ENCODE results near the gene DOCK1.

DOCK1 gene

DNA sequence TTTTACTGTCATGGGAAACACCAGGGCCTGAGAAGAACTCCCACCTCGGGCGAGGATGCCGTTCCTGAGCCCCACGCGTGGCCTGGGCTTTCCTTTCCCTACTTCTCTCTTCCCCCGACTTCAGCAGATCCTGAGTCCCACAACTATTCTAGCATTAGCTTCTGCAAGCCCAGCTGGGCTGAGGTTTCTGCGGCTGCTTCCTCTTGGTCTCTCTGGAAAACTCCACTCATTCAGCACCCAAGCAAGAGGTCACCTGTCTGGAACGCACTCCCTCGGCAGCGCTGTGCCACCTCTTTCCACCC lies 761 bp upstream of the DOCK1 start:
- Histone ChIP-seq H3K9ac (ENCODE audit: low read depth, low read length) (peak overlapping the region; percentile 90), H3K4me1 (ENCODE audit: control insufficient read depth, insufficient read depth, low read length) (peaks cover 31% of the 10 kb centered on the region)

DNA sequence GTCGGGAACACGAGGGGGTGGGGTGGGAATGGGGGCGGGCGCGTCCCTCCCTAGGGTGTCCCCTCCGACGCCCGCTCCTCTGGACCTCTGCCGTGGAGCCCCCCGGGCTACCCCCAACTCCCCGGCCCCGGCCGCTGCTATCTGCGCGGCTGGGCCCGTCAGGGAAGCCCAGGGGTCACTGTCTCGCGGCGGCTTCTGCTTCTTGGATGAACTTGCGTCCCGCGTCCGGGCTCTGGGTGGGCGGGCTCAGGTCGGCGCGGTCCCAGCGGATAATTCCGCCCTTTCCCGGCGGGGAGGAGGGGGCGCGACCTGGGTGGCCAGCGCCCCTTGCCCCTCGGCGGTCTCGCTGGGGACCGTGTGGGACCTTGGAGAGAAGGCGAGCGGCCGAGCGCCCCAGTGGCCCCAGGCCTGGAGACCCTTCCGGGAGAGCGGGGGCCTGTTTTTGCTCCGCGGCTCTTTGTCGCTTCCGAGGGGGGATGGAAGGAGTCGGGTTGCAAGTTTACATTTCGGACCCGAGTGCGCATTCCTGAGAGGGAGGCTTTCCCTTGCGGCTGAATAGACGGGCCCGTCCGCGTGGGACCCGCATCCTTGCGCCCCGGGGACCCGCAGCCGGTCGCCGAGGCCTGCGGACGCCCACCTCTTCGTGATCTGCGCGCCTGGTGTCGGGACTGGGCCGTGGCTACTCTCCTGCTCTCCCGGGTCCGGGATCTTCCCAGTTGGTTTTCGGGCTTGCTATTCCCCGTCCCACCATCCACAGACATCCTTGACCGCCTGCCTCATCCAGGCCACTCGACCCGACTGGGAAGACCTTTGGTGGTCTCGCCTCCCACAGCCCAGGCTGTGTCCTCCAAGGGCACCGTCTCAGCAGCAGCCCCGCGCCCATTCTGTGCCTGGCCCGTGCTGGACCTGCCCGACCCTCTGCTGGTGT lies 812 bp downstream of the DOCK1 start:
- H3K27me3 ChIP-seq (ENCODE audit: control insufficient read depth, insufficient read depth, low read length): no peaks in the 10 kb centered on the region
- H3K4me2 ChIP-seq (ENCODE audit: low read length): peak overlapping the region; percentile 84
- H3K4me3 ChIP-seq (ENCODE audit: low read length): peak overlapping the region; percentile 93
- H3K36me3 ChIP-seq (ENCODE audit: insufficient read depth, low read length): peaks cover 4% of the 10 kb centered on the region
- H3K9ac ChIP-seq (ENCODE audit: low read depth, low read length): peak overlapping the region; percentile 90
- no peaks in the 10 kb centered on the region for H3K9me3 ChIP-seq (replicated peaks; ENCODE audit: low read length)
- H3K4me1 ChIP-seq (ENCODE audit: control insufficient read depth, insufficient read depth, low read length): peaks cover 31% of the 10 kb centered on the region

More for the DNA sequence above, 761 bp upstream of the DOCK1 start:
- Histone ChIP-seq H3K27me3 (ENCODE audit: control insufficient read depth, insufficient read depth, low read length) (no peaks in the 10 kb centered on the region), H3K4me3 (ENCODE audit: low read length) (peak overlapping the region; percentile 93), H3K4me2 (ENCODE audit: low read length) (peak overlapping the region; percentile 84), H3K9me3 (replicated peaks; ENCODE audit: low read length) (no peaks in the 10 kb centered on the region), H3K36me3 (ENCODE audit: insufficient read depth, low read length) (peaks cover 4% of the 10 kb centered on the region)

DNA sequence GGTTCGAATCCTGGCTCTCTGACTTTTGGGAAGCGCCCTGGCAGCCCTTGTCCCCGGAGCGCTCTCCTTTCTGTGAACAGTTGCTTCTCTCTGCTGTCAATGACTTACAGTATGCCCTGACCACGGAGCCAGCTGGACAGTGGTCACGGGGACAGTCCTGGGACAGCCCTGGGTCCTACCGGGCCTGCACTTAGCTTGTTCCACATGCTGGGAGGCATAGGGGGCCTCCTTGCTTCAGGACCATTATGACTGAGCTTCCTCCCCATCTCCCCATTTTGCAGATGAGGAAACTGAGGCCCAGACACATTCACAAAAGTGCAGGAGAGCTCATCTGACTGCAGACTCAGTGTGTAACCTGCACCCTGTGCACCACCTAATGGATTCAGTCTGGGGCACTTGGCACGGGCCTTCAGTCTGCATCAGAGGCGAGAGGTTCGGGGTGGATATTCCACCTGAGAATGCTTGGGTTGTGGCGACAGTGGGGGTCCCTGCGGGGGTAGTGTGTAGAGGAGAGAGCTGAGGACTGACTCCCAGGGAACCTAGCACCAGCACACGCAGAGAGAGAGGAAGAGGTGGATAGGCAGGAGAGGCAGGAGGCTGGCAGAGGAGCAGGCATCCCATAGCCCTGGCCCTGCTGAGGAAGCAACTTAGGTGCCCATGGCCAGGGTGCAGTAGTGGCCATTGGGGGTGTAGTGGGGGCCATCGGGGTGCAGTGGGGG lies 1.6 kb downstream of the DOCK1 start:
- H3K27me3 ChIP-seq (ENCODE audit: control insufficient read depth, insufficient read depth, low read length): no peaks in the 10 kb centered on the region
- peak overlapping the region; percentile 84 for H3K4me2 ChIP-seq (ENCODE audit: low read length)
- H3K9ac ChIP-seq (ENCODE audit: low read depth, low read length): peak overlapping the region; percentile 90
- H3K4me1 ChIP-seq (ENCODE audit: control insufficient read depth, insufficient read depth, low read length): peaks cover 28% of the 10 kb centered on the region
- peaks cover 10% of the 10 kb centered on the region for H3K36me3 ChIP-seq (ENCODE audit: insufficient read depth, low read length)
- H3K4me3 ChIP-seq (ENCODE audit: low read length): peak overlapping the region; percentile 93
- no peaks in the 10 kb centered on the region for H3K9me3 ChIP-seq (replicated peaks; ENCODE audit: low read length)

DNA sequence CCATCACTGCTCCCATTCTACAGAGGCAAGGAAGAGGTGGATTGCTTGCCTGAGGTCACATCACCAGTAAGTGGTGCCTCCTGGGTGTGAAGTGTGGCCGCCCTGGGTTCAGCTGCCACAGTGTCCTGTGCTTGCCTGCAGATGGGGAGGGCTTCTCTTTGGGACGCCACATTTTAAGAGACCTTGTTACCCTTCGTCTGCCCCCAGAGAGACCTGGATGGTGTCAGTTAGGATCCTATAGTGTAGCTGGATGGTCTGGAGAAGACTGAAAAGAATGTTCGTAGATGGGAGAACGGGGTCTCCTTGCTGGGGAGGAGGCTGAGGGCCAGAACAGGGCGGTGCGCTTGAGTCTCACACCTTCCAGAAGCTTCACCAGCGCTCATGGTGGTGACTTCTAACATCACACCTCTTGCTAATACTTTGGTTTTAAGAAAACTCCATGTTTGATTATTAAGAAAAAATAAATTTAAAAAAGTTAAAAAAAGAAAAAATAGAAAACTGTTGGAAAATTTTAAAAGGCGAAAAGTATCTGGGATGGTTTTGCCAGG lies 2.3 kb downstream of the DOCK1 start:
- Histone ChIP-seq H3K9ac (ENCODE audit: low read depth, low read length) (no peak overlapping the region), H3K4me3 (ENCODE audit: low read length) (no peak overlapping the region), H3K36me3 (ENCODE audit: insufficient read depth, low read length) (peaks cover 10% of the 10 kb centered on the region), H3K4me2 (ENCODE audit: low read length) (no peak overlapping the region), H3K9me3 (replicated peaks; ENCODE audit: low read length) (no peaks in the 10 kb centered on the region), H3K4me1 (ENCODE audit: control insufficient read depth, insufficient read depth, low read length) (peaks cover 22% of the 10 kb centered on the region), H3K27me3 (ENCODE audit: control insufficient read depth, insufficient read depth, low read length) (no peaks in the 10 kb centered on the region)

DNA sequence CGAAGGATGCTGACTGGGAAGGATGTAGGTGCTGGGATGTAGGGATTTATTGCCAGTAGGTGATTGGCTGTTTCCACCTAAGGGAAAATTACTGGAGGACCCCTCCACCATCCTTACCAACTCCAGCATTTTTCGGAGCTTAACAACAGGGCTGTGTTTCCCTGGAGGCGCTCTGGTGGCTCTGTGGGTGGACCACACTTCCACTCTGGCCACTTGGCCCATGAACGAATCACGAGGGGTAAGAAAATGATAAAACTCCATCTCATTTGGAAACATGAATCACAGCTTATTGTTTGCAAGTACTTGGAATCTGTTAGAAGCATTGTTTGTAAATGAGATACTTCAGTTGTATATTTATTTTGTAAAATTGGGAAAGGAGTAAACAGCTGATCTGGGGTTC lies 3.0 kb downstream of the DOCK1 start:
- H3K36me3 ChIP-seq (ENCODE audit: insufficient read depth, low read length): peaks cover 10% of the 10 kb centered on the region
- peaks cover 20% of the 10 kb centered on the region for H3K4me1 ChIP-seq (ENCODE audit: control insufficient read depth, insufficient read depth, low read length)
- no peak overlapping the region for H3K9ac ChIP-seq (ENCODE audit: low read depth, low read length)
- H3K4me3 ChIP-seq (ENCODE audit: low read length): no peak overlapping the region
- no peaks in the 10 kb centered on the region for H3K27me3 ChIP-seq (ENCODE audit: control insufficient read depth, insufficient read depth, low read length)
- H3K4me2 ChIP-seq (ENCODE audit: low read length): peak overlapping the region; percentile 14
- no peaks in the 10 kb centered on the region for H3K9me3 ChIP-seq (replicated peaks; ENCODE audit: low read length)

DNA sequence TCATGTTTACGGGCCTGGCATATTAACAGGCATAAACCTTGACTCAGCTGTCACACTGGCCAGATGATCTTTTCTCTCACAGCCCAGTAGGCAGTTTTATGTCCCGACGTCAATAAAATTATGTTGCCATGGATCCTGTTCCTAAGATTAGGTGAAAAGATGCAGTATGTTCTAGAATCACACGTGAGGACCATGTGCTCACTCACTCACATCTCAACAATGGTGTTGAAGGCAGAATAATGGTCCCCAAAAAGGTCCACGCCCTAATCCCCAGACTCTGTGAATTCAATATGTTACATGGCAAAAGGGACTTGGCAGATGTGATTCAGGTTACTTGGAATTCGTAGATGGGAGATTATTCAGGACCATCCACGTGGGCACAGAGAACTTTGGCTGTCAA lies 3.5 kb downstream of the DOCK1 start:
- no peaks in the 10 kb centered on the region for H3K9me3 ChIP-seq (replicated peaks; ENCODE audit: low read length)
- peaks cover 20% of the 10 kb centered on the region for H3K4me1 ChIP-seq (ENCODE audit: control insufficient read depth, insufficient read depth, low read length)

DNA sequence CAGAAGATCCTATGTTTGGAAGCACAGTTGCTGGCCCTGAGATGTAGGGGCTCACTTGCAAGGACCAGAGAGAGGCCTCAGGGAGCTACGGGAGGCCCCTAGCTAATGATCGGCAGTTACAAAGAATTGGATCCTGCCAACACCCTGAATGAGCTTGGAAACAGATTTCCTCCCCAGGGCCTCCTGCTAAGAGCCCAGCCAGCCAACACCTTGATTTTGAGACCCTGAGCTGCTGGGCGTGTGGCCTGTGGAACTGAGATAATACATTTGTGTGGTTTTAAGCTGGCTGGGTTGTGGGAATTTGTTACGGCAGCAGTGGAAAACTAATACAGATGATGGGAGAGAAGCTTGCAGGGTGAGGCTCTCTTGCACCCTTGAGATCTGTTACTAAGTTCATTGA lies 3.9 kb downstream of the DOCK1 start:
- Histone ChIP-seq H3K4me3 (ENCODE audit: low read length) (no peak overlapping the region), H3K9me3 (replicated peaks; ENCODE audit: low read length) (no peaks in the 10 kb centered on the region), H3K36me3 (ENCODE audit: insufficient read depth, low read length) (peaks cover 10% of the 10 kb centered on the region), H3K27me3 (ENCODE audit: control insufficient read depth, insufficient read depth, low read length) (no peaks in the 10 kb centered on the region), H3K4me2 (ENCODE audit: low read length) (no peak overlapping the region), H3K4me1 (ENCODE audit: control insufficient read depth, insufficient read depth, low read length) (peaks cover 20% of the 10 kb centered on the region), H3K9ac (ENCODE audit: low read depth, low read length) (no peak overlapping the region)

More for the DNA sequence above, 3.5 kb downstream of the DOCK1 start:
- Histone ChIP-seq H3K36me3 (ENCODE audit: insufficient read depth, low read length) (peaks cover 10% of the 10 kb centered on the region), H3K27me3 (ENCODE audit: control insufficient read depth, insufficient read depth, low read length) (no peaks in the 10 kb centered on the region), H3K4me2 (ENCODE audit: low read length) (peak overlapping the region; percentile 14), H3K9ac (ENCODE audit: low read depth, low read length) (no peak overlapping the region), H3K4me3 (ENCODE audit: low read length) (no peak overlapping the region)

DNA sequence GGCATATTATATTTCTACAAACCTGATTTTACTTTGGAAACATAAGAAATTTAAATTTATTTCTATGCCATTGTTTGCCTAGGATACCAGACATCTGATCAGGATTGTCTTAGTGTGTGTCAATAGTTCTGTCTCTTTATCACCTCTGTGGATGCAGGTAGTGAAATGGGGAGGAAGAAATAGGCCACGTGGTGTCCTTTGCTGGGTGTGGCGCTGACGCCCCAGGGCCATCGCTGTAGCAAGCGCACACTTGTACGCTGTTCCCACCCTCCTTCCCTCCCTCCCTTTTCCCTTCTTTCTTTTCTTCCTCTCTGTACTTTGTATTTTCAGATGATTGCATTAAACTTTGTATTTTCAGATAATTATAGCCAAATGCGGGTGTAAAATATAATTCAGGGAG lies 5.0 kb downstream of the DOCK1 start:
- Histone ChIP-seq H3K4me2 (ENCODE audit: low read length) (no peak overlapping the region), H3K4me1 (ENCODE audit: control insufficient read depth, insufficient read depth, low read length) (peaks cover 15% of the 10 kb centered on the region), H3K36me3 (ENCODE audit: insufficient read depth, low read length) (peaks cover 10% of the 10 kb centered on the region), H3K4me3 (ENCODE audit: low read length) (no peak overlapping the region), H3K27me3 (ENCODE audit: control insufficient read depth, insufficient read depth, low read length) (no peaks in the 10 kb centered on the region), H3K9ac (ENCODE audit: low read depth, low read length) (no peak overlapping the region), H3K9me3 (replicated peaks; ENCODE audit: low read length) (no peaks in the 10 kb centered on the region)

DNA sequence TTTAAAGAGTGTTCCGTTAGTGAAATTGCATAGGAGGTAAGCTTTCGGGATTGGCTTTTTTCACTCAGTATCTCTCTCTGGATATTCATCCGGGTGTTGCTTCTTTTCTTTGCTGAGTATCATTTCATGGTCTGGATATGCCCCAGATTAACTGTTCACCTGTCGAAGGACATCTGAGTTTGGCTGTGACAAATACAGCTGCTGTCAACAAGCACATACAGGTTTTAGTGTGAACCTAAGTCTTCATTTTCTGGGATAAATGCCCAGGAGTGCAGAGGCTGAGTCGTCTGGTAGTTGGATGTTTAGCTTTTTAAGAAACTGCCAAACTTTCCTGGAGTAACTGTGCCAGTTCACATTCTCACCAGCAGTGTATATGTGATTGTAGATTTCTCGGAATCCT lies 5.6 kb downstream of the DOCK1 start:
- no peak overlapping the region for H3K4me3 ChIP-seq (ENCODE audit: low read length)
- peaks cover 10% of the 10 kb centered on the region for H3K36me3 ChIP-seq (ENCODE audit: insufficient read depth, low read length)
- H3K4me1 ChIP-seq (ENCODE audit: control insufficient read depth, insufficient read depth, low read length): peaks cover 15% of the 10 kb centered on the region
- no peak overlapping the region for H3K9ac ChIP-seq (ENCODE audit: low read depth, low read length)
- no peaks in the 10 kb centered on the region for H3K9me3 ChIP-seq (replicated peaks; ENCODE audit: low read length)
- H3K27me3 ChIP-seq (ENCODE audit: control insufficient read depth, insufficient read depth, low read length): no peaks in the 10 kb centered on the region
- H3K4me2 ChIP-seq (ENCODE audit: low read length): no peak overlapping the region

DNA sequence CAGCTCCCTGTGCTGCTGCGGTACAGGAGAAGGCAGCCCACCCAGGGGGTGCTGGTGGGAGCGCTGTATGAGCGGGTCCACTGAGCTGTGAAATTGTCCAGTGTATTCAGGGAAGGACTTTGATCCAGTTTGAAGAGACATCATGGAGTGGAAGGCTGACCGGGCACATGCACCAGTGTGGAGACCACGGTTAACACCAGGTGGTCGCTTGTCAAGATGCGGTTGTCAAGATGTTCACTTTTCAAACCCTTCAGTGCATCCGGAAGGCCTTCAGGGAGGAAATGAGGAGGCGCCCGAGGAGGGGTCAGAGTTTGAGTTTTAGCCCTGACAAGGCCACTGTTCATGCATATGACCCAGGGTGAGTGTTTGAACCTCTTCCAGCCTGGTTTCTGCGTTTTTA lies 6.1 kb downstream of the DOCK1 start:
- H3K9ac ChIP-seq (ENCODE audit: low read depth, low read length): no peak overlapping the region
- H3K4me1 ChIP-seq (ENCODE audit: control insufficient read depth, insufficient read depth, low read length): peaks cover 14% of the 10 kb centered on the region
- H3K27me3 ChIP-seq (ENCODE audit: control insufficient read depth, insufficient read depth, low read length): no peaks in the 10 kb centered on the region
- no peaks in the 10 kb centered on the region for H3K9me3 ChIP-seq (replicated peaks; ENCODE audit: low read length)
- no peak overlapping the region for H3K4me3 ChIP-seq (ENCODE audit: low read length)
- no peak overlapping the region for H3K4me2 ChIP-seq (ENCODE audit: low read length)
- peaks cover 10% of the 10 kb centered on the region for H3K36me3 ChIP-seq (ENCODE audit: insufficient read depth, low read length)

DNA sequence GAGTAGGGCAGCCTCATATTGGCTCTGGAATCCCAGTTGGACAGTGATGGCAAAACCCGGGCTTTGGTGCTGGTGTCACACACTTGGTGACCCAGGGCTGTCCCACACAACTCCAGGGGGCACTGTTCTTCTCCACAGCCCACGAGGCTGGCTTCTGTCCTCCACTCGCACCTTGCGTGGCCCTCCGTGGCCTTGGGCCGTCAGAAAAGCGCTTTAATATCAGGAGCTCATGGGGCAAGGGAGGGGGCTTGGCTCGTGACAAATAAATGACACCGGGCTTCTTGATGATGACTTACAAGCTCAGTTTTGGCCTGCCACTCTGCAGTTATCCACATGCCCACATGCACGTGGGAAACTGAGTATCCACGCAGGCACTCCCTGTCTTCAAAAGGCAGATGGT lies 8.1 kb downstream of the DOCK1 start:
- H3K9me3 ChIP-seq (replicated peaks; ENCODE audit: low read length): no peaks in the 10 kb centered on the region
- no peaks in the 10 kb centered on the region for H3K27me3 ChIP-seq (ENCODE audit: control insufficient read depth, insufficient read depth, low read length)
- H3K4me2 ChIP-seq (ENCODE audit: low read length): no peak overlapping the region
- no peak overlapping the region for H3K4me3 ChIP-seq (ENCODE audit: low read length)
- peaks cover 14% of the 10 kb centered on the region for H3K4me1 ChIP-seq (ENCODE audit: control insufficient read depth, insufficient read depth, low read length)
- H3K9ac ChIP-seq (ENCODE audit: low read depth, low read length): no peak overlapping the region
- H3K36me3 ChIP-seq (ENCODE audit: insufficient read depth, low read length): peaks cover 7% of the 10 kb centered on the region

Data from skeletal muscle satellite cell (primary cell).